Endothelial cell of umbilical vein (primary cell): ENCODE measurements around the gene MALSU1.

Experiments used
- CTCF ChIP-seq, 2 donors: IDR thresholded peaks; 1 replicate in 1 of 2; 2 replicates in 1 of 2; pipeline ENCODE4 v1.5.1; 2011; ENCODE audit warnings: low read length in 2 of 2, mild to moderate bottlenecking in 2 of 2, moderate library complexity in 2 of 2, control low read depth in 1 of 2, inconsistent platforms in 1 of 2, low read depth in 1 of 2; ENCODE audit not compliant: insufficient read depth in 1 of 2; ENCODE audit errors: extremely low read depth in 1 of 2
- MAX ChIP-seq: IDR thresholded peaks from 2 replicates; pipeline ENCODE4 v1.6.1; 2011; ENCODE audit not compliant: insufficient read depth, insufficient read length
- POLR2A ChIP-seq: IDR thresholded peaks from 2 replicates; pipeline ENCODE4 v1.6.1; 2012; ENCODE audit warnings: low read depth, mild to moderate bottlenecking, control low read depth, low read length

- TF ChIP-seq CTCF (IDR thresholded peaks at IDR 0.05; ENCODE audit: extremely low read depth in 1 of 2, insufficient read depth in 1 of 2, low read depth in 1 of 2, low read length in 2 of 2) = no peak
- no peak for TF ChIP-seq POLR2A
- no peak for TF ChIP-seq MAX
These were observed 3.8 kb upstream of the MALSU1 start for GRCh38 chr7:23295401-23295697.
